GM19463 (cell line): ENCODE measurements around the gene RNF224.
A peak's percentile ranks its signal among the peaks of the same experiment; 100 is the strongest.

Experiments used
- ATAC-seq: cut with Tn5 transposase; IDR thresholded peaks from one replicate; pipeline ENCODE4 v1.9.1; 2021; ENCODE audit warnings: mild to moderate bottlenecking, moderate library complexity; ENCODE audit not compliant: unreplicated experiment

The RNF224 gene

GRCh38 chr9:137191691-137192447 is 35.4 kb upstream of the RNF224 start:
- no peak for ATAC-seq

GRCh38 chr9:137192448-137192780 is 34.9 kb upstream of the RNF224 start:
- no peak for ATAC-seq

GRCh38 chr9:137192859-137193258 is 34.4 kb upstream of the RNF224 start:
- no peak for ATAC-seq

- ATAC-seq, result no peak
Observed at GRCh38 chr9:137193771-137194170, 33.5 kb upstream of the RNF224 start.

- ATAC-seq, result no peak
Observed at GRCh38 chr9:137194388-137194787, 32.9 kb upstream of the RNF224 start.

GRCh38 chr9:137194909-137195308 is 32.4 kb upstream of the RNF224 start:
- no peak for ATAC-seq

- no peak for ATAC-seq
Observed at GRCh38 chr9:137195525-137196220, 31.6 kb upstream of the RNF224 start.

GRCh38 chr9:137198051-137198901 is 29.0 kb upstream of the RNF224 start:
- ATAC-seq, result no peak

GRCh38 chr9:137198902-137199283 is 28.4 kb upstream of the RNF224 start:
- no peak for ATAC-seq

GRCh38 chr9:137199411-137200121 is 27.7 kb upstream of the RNF224 start:
- ATAC-seq, result no peak

- ATAC-seq, result peak; percentile 88
Observed at GRCh38 chr9:137200311-137201204, 26.7 kb upstream of the RNF224 start, which contains the start of gene TPRN. Gene TPRN, minus strand, starts transcription at chr9:137200741. Its CDS starts 30 bp downstream, at chr9:137200711.

GRCh38 chr9:137201205-137201868 is 26.0 kb upstream of the RNF224 start:
- no peak for ATAC-seq

GRCh38 chr9:137202966-137203365 is 24.3 kb upstream of the RNF224 start:
- ATAC-seq, result no peak

- no peak for ATAC-seq
Observed at GRCh38 chr9:137204731-137205125, 22.6 kb upstream of the RNF224 start.

- ATAC-seq, result no peak
Observed at GRCh38 chr9:137205126-137206069, 21.9 kb upstream of the RNF224 start, which contains the start of the genes NDOR1 and TMEM203. Gene NDOR1, plus strand, starts transcription at chr9:137205700. Its CDS starts 78 bp downstream, at chr9:137205778. Gene TMEM203, minus strand, starts transcription at chr9:137205648. Its CDS starts 234 bp downstream, at chr9:137205414.

GRCh38 chr9:137206602-137207001 is 20.7 kb upstream of the RNF224 start:
- ATAC-seq, result no peak

- no peak for ATAC-seq
Observed at GRCh38 chr9:137211532-137211931, 15.8 kb upstream of the RNF224 start.

- ATAC-seq, result no peak
Observed at GRCh38 chr9:137212520-137212919, 14.8 kb upstream of the RNF224 start.
